GM21360 (cell line): ENCODE results near the gene PALLD.

Experiments used
- ATAC-seq: cut with Tn5 transposase; IDR thresholded peaks from one replicate; pipeline ENCODE4 v1.9.1; 2021; ENCODE audit warnings: mild to moderate bottlenecking, moderate library complexity; ENCODE audit not compliant: unreplicated experiment

The PALLD gene

GRCh38 chr4:168882650-168883233 lies 385.9 kb downstream of the PALLD start:
- no peak for ATAC-seq

DNA sequence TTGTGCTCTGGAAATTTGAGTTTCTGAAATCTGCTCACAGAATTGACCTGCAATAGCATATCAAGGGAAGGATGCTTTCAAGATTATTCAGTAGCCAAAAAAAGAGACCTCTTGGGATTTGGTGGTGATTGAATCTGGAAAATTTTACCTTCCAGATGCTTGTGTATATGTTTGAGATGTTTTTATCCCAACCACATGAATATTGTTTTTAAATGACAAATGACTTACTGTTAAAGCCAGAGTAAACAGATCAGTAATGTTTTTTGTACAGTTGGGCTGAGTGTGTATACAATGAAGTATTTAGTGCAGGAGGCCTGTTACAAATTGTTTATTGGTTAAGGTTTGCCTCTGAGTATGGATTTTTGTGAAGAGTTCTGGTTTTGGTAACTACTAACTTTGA lies 386.7 kb downstream of the PALLD start:
- ATAC-seq = no peak

DNA sequence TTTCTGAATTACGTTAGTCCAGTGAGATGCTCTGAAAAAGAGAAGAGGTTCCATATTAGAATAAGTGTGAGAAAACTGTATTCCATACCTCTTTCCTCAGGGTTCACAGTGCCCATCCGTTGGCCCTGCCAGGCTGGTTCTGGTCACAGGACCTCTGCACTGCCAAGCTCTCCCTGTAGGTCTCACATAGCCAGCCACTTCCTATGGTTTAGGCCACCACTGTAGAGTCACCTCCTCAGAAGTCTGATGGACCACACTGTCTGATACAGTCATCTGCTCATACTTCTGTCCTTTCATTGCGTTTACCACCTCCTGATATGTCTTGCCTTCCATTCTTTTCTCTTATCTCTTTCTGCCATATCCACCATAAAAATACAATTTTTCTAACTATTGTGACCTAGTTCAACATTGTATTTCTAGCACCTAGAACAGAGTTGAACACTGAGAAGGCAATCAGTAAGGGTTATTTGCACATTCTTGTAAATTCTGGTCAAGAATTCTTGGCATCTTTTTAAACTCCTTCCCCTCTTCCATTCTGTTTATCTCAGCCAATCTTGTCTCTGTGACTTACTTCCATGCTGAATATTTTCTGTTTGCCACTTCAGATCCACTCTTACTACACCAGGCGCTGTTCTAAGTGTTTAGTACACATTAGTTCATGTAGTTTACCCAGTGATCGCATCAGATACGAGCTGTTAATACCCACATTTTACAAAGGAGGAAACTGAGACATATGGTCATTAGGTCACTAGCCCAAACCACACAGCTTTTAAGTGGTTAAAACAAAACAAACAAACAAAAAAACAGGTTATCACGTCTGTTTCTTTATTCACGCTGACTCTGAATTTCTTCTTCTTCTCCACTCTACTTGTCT lies 387.6 kb downstream of the PALLD start:
- no peak for ATAC-seq

DNA sequence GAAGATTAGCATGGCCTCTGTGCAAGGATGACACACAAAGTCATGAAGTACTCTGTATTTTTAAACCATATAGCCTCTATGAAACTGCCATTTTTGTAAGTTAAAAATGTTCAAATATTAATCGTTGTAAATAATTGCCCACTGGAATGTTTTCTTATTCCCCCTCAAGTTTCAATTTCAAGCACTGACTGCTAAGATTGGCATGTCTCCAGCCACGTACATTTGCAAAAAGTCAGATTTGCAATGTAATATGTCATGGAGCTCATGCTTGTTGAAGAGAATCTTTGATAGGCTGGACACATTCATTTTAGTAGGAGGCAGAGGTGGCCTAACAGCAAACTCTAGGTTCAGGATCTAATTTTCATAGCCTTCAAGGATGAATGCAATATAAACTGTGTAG lies 388.5 kb downstream of the PALLD start:
- ATAC-seq = no peak

DNA sequence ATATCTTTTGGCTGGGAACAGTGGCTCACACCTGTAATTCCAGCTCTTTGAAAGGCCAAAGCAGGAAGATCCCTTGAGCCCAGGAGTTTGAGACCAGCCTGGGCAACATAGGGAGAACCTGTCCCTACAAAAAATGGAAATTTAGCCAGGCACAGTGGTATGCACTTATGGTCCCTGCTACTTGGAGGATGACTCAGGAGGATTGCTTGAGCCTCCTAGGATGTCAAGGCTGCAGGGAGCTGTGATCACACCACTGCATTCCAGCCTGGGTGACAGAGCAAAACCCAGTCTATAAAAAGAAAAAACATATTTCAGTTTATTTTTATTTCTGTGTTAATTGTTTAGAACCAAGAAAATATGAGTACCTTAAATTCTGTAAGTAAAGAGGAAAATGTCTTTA lies 389.5 kb downstream of the PALLD start:
- ATAC-seq = no peak

DNA sequence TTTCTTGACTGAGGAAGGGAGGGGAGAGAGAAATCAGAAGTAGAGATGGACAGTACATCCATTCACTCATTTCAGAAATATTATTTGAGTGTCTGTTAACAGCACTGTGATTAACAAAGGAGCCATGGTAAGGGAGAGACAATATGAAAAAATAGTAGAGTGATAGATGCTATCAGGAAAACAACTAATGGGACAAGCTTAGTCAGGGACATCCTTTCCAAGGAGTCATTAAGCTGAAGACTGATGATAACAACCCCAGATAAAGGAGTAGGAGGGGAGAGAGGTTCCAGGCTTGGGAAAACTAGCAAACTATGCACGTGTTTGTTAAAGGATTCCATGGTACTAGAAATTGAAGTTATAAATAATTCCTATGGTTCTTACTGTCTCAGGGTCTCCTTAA lies 391.0 kb downstream of the PALLD start:
- no peak for ATAC-seq

- ATAC-seq = no peak
Measured at GRCh38 chr4:168888715-168889215, 391.9 kb downstream of the PALLD start.

DNA sequence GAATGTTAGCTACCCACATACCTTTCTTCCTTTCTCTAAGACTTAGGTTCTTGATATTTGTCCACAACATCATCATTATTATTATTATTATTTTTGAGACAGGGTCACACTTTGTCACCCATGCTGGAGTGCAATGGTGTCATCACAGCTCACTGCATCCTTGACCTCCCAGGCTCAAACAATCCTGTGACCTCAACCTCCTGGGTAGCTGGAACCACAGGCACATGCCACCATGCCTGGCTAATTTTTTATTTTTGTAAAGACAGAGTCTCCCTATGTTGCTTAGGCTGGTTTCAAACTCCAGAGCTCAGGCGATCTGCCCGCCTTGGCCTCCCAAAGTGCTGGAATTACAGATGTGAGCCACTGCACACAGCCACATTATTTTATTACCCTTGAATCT lies 394.2 kb downstream of the PALLD start:
- no peak for ATAC-seq

- ATAC-seq = no peak
Measured at GRCh38 chr4:168891688-168892087, 394.8 kb downstream of the PALLD start.

DNA sequence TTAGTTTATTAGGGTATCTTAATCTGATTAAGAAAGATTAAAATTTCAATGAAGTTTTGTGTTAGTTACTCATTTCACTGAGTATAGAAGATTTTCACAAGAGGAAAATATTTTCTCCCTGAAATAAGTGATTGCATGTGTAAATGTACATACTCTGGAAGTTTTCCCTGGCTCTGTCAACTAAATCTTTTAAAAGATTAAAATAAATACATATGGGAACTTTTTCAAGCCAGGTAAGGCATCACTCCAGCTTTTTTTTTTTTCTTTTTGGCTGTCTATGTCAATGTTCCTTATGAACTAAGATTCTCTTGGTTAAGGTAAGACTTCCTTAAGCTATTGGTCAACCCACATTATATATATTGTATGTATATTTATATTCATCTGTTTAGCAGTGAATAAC lies 395.6 kb downstream of the PALLD start:
- ATAC-seq = no peak

GRCh38 chr4:168893205-168893604 lies 396.4 kb downstream of the PALLD start:
- no peak for ATAC-seq

GRCh38 chr4:168893807-168894206 lies 397.0 kb downstream of the PALLD start:
- no peak for ATAC-seq

- no peak for ATAC-seq
Measured at GRCh38 chr4:168900080-168900479, 403.2 kb downstream of the PALLD start.

- no peak for ATAC-seq
Measured at GRCh38 chr4:168907119-168907698, 410.4 kb downstream of the PALLD start.

DNA sequence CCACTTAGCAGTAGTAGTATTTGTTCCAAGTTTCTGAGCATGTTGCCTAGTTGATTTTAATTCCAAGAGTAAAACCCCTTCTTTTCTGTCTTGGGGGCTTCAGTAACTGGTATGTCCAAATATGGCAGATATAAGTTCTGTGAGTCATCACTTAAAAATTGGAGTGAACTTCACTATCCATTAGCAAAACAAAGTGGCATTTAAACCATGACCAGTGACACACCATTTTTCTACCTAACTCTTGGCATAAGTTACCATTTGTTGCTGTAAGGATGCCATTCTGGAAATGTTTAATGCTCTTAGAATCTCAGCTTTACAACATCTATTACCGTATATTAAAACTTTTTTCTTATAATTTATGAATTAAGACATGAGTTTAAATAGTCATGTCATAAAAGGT lies 411.2 kb downstream of the PALLD start:
- no peak for ATAC-seq

DNA sequence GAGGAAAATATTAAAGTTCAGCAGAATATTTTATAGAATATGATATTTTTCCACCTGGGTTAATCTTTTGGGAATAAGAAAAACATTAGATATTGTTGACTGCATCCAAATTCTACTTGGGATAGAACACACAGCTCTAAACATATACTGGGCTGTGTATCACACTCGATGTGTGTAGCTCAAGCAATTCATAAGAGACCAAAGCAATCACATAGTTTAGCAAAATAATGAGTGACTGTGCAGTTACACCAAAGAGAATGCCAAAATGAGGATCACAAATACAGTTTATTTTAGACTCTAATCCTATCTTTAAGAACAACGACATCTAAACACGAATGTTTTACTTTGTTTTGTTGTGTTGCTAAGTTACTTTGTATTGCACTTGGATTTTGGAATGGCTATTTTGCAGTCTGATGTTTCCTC lies 412.0 kb downstream of the PALLD start:
- no peak for ATAC-seq

- no peak for ATAC-seq
Measured at GRCh38 chr4:168914095-168914494, 417.2 kb downstream of the PALLD start.

- ATAC-seq = no peak
Measured at GRCh38 chr4:168917138-168917779, 420.4 kb downstream of the PALLD start.

- ATAC-seq = no peak
Measured at GRCh38 chr4:168919706-168920324, 423.0 kb downstream of the PALLD start.

- no peak for ATAC-seq
Measured at GRCh38 chr4:168920441-168921065, 423.7 kb downstream of the PALLD start.
